AG09319 (cell line): ENCODE data around the gene GJB2.

Experiments
- DNase-seq: peaks from one replicate; pipeline ENCODE4 v3.0.0-alpha.2; 2010; ENCODE audit warnings: low read depth; ENCODE audit errors: extremely low read depth
- CTCF ChIP-seq: IDR thresholded peaks from 2 replicates; pipeline ENCODE4 v1.5.1; 2011; ENCODE audit warnings: low read depth, mild to moderate bottlenecking, inconsistent platforms, low read length, moderate library complexity

GJB2 gene

GRCh38 chr13:20193162-20193906, 596 bp upstream of the GJB2 start:
- no peak for DNase-seq
- no peak for TF ChIP-seq CTCF

GRCh38 chr13:20192158-20192835, 441 bp downstream of the GJB2 start:
- DNase-seq: no peak

GRCh38 chr13:20191311-20192157, 1.2 kb downstream of the GJB2 start:
- DNase-seq: no peak

More at GRCh38 chr13:20192158-20192835, 441 bp downstream of the GJB2 start:
- no peak for TF ChIP-seq CTCF

GRCh38 chr13:20190481-20191310, 2.0 kb downstream of the GJB2 start:
- no peak for DNase-seq
- TF ChIP-seq CTCF: no peak

More at GRCh38 chr13:20191311-20192157, 1.2 kb downstream of the GJB2 start:
- no peak for TF ChIP-seq CTCF

- no peak for DNase-seq
- no peak for TF ChIP-seq CTCF
Observed at GRCh38 chr13:20190076-20190475, 2.7 kb downstream of the GJB2 start.

GRCh38 chr13:20188667-20189553, 3.8 kb downstream of the GJB2 start:
- no peak for DNase-seq

More at GRCh38 chr13:20188667-20189553, 3.8 kb downstream of the GJB2 start:
- no peak; the same call in 1 of the 2 replicates for TF ChIP-seq CTCF
